HepG2 (cell line): ENCODE measurements around the gene NADK2. TPM values are rescaled to one million over a fixed set of nuclear protein-coding genes. Genes with fewer than 3 reads are reported as not detected.

Experiments used
- ATAC-seq: fragments of 200-7000 bp; cut with Tn5 transposase; 3 replicates; pipeline ENCODE4 v1.9.1; 2020; ENCODE audit warnings: mild to moderate bottlenecking, moderate library complexity
- BruUV-seq: library from RNA; stranded (reverse); fragments of 400-500 nt; replicated peaks from 2 replicates; lab custom pipeline; 2021; lab: Mats Ljungman, UMichigan
- CTCF ChIA-PET: fragments of 300-600 bp; formaldehyde crosslinking; extraction: SDS; loops from one replicate; lab custom pipeline; 2021; ENCODE audit warnings: low total read pairs, inconsistent platforms, low intra/inter-chr PET ratio; lab: Yijun Ruan, JAX
- POLR2A ChIA-PET: fragments of 350-600 bp; sonication (Branson Sonifier 250); formaldehyde crosslinking; loops from one replicate; lab custom pipeline; 2020; ENCODE audit warnings: antibody characterized with exemption, inconsistent platforms; lab: Yijun Ruan, JAX
- DNase-seq: peaks from one replicate; pipeline ENCODE4 v3.0.0-alpha.2; 2015; ENCODE audit warnings: low spot score
- FAIRE-seq: peaks from 3 replicates; lab custom pipeline; 2011; peaks lifted over from hg19 to GRCh38; lab: Jason Lieb, UNC
- H2AFZ ChIP-seq: one replicate; pipeline ENCODE4 v1.6.1; 2011; ENCODE audit warnings: low read length, inconsistent platforms
- H3K27ac ChIP-seq: fragments of 300-600 bp; 3 replicates; pipeline ENCODE4 v1.8.0; 2011; ENCODE audit warnings: mixed run types, mild to moderate bottlenecking, mixed read lengths, low read length, inconsistent platforms; ENCODE audit not compliant: insufficient read depth; ENCODE audit errors: extremely low read length
- H3K27me3 ChIP-seq, 2 experiments: fragments of 200-600 bp in 1 of 2; 2 replicates in 1 of 2; 3 replicates in 1 of 2; pipeline versions ENCODE4 v1.6.0 to v1.8.0; 2011; ENCODE audit warnings: low read length in 2 of 2, mild to moderate bottlenecking in 2 of 2, moderate library complexity in 2 of 2, inconsistent platforms in 1 of 2; ENCODE audit not compliant: insufficient read depth in 2 of 2, control insufficient read depth in 1 of 2
- H3K36me3 ChIP-seq, 2 experiments: fragments of 200-600 bp in 1 of 2; replicated peaks in 1 of 2; 2 replicates in 1 of 2; 3 replicates in 1 of 2; pipeline versions ENCODE4 v1.5.1 to v1.8.0; 2011; ENCODE audit warnings: low read length in 2 of 2, inconsistent platforms in 1 of 2; ENCODE audit not compliant: insufficient read depth in 2 of 2, control insufficient read depth in 1 of 2
- H3K4me1 ChIP-seq: 2 replicates; pipeline ENCODE4 v1.5.1; 2012; ENCODE audit warnings: low read length, inconsistent platforms; ENCODE audit not compliant: insufficient read depth
- H3K4me2 ChIP-seq: 2 replicates; pipeline ENCODE4 v1.6.0; 2011; ENCODE audit warnings: low read depth, low read length, inconsistent platforms
- H3K4me3 ChIP-seq, 3 experiments: fragments of 200-600 bp in 1 of 3; sonication (generic), shearing (Covaris generic) in 1 of 3; replicated peaks in 1 of 3; 2 replicates each; pipeline ENCODE4 v1.5.1; 2011 to 2016; ENCODE audit warnings: low read length in 3 of 3, inconsistent platforms in 2 of 3, low read depth in 2 of 3, mild to moderate bottlenecking in 2 of 3, control low read depth in 1 of 3, mixed read lengths in 1 of 3; ENCODE audit not compliant: insufficient read depth in 1 of 3
- H3K79me2 ChIP-seq: one replicate; pipeline ENCODE4 v1.6.1; 2011; ENCODE audit warnings: low read length, inconsistent platforms; ENCODE audit not compliant: insufficient read depth
- H3K9ac ChIP-seq: 2 replicates; pipeline ENCODE4 v1.6.0; 2011; ENCODE audit warnings: mild to moderate bottlenecking, low read depth, low read length, inconsistent platforms; ENCODE audit not compliant: insufficient read depth
- H3K9me3 ChIP-seq: 2 replicates; pipeline ENCODE4 v1.5.1; 2012; ENCODE audit warnings: mild to moderate bottlenecking, low read length
- H4K20me1 ChIP-seq: 2 replicates; pipeline ENCODE4 v1.6.0; 2011; ENCODE audit warnings: inconsistent platforms, mild to moderate bottlenecking, low read length, moderate library complexity; ENCODE audit not compliant: insufficient read depth
- HNRNPH1 ChIP-seq: fragments of 200-400 bp; formaldehyde crosslinking; optimal IDR thresholded peaks from 2 replicates; pipeline ENCODE3; 2017; ENCODE audit warnings: mild to moderate bottlenecking, low read depth, low read length
- KLF12 ChIP-seq: sonication (generic); formaldehyde crosslinking; IDR thresholded peaks from 2 replicates; pipeline ENCODE4 v1.4.0; 2020; ENCODE audit warnings: missing genetic modification reagents, borderline replicate concordance
- PAWR ChIP-seq: sonication (generic); formaldehyde crosslinking; IDR thresholded peaks from 2 replicates; pipeline ENCODE4 v1.4.0; 2020; ENCODE audit warnings: missing genetic modification reagents, mild to moderate bottlenecking, borderline replicate concordance
- ZBTB7A ChIP-seq: sonication (generic); formaldehyde crosslinking; IDR thresholded peaks from 2 replicates; pipeline ENCODE4 v1.8.0; 2022; ENCODE audit warnings: mild to moderate bottlenecking, missing genetic modification reagents
- ZNF337 ChIP-seq: sonication (generic); formaldehyde crosslinking; IDR thresholded peaks from 2 replicates; pipeline ENCODE4 v1.5.1; 2020; ENCODE audit warnings: missing genetic modification reagents, low read depth, mild to moderate bottlenecking, borderline replicate concordance
- ZNF850 ChIP-seq: sonication (generic); formaldehyde crosslinking; conservative IDR thresholded peaks from 2 replicates; pipeline ENCODE4 v1.9.0; 2021; ENCODE audit warnings: mild to moderate bottlenecking, missing genetic modification reagents
- WGBS: methylation state at CpG from one replicate; pipeline ENCODE4 v1.1.6; 2017; ENCODE audit warnings: low lambda C conversion rate; 5-methylcytosine and 5-hydroxymethylcytosine counted together
- in situ Hi-C: cut with HindIII; loops from 2 replicates; pipeline ENCODE4 v1.10.0; 2017; ENCODE audit warnings: low pct_unique_long_range_greater_than_20kb; ENCODE audit not compliant: extremely low pct_ligation_motif_present
- intact Hi-C: fragments of 100-400 bp; cut with micrococcal nuclease; formaldehyde crosslinking; loops from one replicate; pipeline ENCODE4 v1.10.0; 2022; ENCODE audit not compliant: unreplicated experiment
- polyA plus RNA-seq, 8 experiments: library from polyadenylated mRNA; depleted of rRNA in 3 of 8; stranded (reverse) in 7 of 8; unstranded in 1 of 8; fragments of >200 nt; fragmentation: Illumina TruSeq in 4 of 8; extraction: Trizol in 4 of 8; gene quantifications; 2 replicates each; pipeline versions ENCODE4 v1.2.1 to v1.2.3, GENCODE V29; 2011 to 2016; ENCODE audit warnings: low read depth in 4 of 8, missing spikeins in 1 of 8, mixed read lengths in 1 of 8; ENCODE audit not compliant: insufficient read depth in 1 of 8
- total RNA-seq, 5 experiments: library from RNA; depleted of rRNA; stranded (reverse); fragments of >200 nt; fragmentation: Illumina TruSeq; extraction: Trizol; gene quantifications; 2 replicates each; pipeline ENCODE4 v1.2.3, GENCODE V29; 2016; ENCODE audit warnings: low read depth in 1 of 5
- TF ChIP-seq, protein P1 (sequence below): sonication (generic); formaldehyde crosslinking; IDR thresholded peaks from 2 replicates; pipeline ENCODE4 v1.8.0; 2022; ENCODE audit warnings: missing genetic modification reagents, low read depth, mild to moderate bottlenecking, borderline replicate concordance
- TF ChIP-seq, protein P2 (sequence below): sonication (generic); formaldehyde crosslinking; IDR thresholded peaks from 2 replicates; pipeline ENCODE4 v1.4.0; 2020; ENCODE audit warnings: missing genetic modification reagents, borderline replicate concordance

Gene NADK2
- total and polyA plus RNA-seq, 2 of the 13 experiments (the other 11 are each of a cell fraction or from before 2014, with no cell fraction given): 13.9 to 71.4 TPM

DNA sequence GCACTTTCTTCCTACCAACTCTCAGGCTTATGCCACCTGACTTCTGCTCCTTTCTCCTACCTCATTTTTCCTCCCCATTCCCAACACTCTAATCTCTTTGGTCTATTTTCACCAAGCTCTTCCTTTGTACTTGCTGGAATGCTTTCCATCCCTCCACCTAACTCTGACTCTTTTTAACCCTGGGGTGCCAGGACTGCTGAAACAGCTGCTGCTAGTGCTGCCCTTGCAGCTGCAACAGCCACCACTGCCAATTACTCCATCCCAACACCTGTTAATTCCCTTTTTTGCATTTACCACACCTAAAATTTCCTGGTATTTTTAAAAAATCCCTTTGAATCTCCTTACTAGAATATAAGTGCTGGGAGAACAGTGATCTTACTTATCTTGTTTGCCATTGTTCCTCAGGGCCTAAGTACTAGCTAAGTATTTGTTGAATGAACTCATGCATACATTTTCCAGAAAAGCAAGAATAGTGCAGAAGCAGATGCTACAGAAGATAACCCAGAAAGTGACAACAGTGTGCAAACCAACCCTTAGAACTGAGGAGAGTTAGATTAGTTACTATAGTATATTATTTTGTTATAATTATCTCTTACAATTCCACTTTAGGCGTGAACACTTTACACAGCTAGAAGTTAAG, 11.5 kb downstream of the NADK2 start:
- no peaks in the 10 kb centered on the region for H3K27me3 ChIP-seq
- TF ChIP-seq ZNF337 (CRISPR knock-in tag): no peak
- no peak for TF ChIP-seq HNRNPH1
- no peak for TF ChIP-seq PAWR (CRISPR knock-in tag)
- TF ChIP-seq ZNF850 (CRISPR knock-in tag): no peak
- no peak for TF ChIP-seq KLF12
- TF ChIP-seq ZBTB7A: no peak
- TF ChIP-seq, protein P1, sequence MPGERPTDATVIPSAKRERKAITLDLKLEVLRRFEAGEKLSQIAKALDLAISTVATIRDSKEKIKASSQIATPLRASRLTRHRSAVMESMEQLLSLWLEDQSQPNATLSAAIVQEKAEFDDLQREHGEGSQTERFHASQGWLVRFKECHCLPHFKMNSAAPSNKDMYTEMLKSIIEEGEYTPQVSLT (CRISPR knock-in tag): no peak
- TF ChIP-seq, protein P2, sequence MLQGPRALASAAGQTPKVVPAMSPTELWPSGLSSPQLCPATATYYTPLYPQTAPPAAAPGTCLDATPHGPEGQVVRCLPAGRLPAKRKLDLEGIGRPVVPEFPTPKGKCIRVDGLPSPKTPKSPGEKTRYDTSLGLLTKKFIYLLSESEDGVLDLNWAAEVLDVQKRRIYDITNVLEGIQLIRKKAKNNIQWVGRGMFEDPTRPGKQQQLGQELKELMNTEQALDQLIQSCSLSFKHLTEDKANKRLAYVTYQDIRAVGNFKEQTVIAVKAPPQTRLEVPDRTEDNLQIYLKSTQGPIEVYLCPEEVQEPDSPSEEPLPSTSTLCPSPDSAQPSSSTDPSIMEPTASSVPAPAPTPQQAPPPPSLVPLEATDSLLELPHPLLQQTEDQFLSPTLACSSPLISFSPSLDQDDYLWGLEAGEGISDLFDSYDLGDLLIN (CRISPR knock-in tag): no peak
- TF ChIP-seq, all 625 proteins: peak for 0
- intact Hi-C loops (no loop called here), in situ Hi-C loops (no loop called here)
- FAIRE-seq (no peak), ATAC-seq (no peak; the same call in 2 of the 3 replicates), DNase-seq (no peak)
- Histone ChIP-seq H3K79me2 (peaks cover 42% of the 10 kb centered on the region), H3K9ac (no peak overlapping the region), H3K4me1 (peaks cover 27% of the 10 kb centered on the region), H3K4me2 (no peak overlapping the region), H4K20me1 (no peaks in the 10 kb centered on the region; the same call in 1 of the 2 replicates), H3K27ac (no peak overlapping the region), H3K36me3 (peaks cover 0 to 6% of the 10 kb centered on the region in 2 experiments; a peak in 2 of 5 replicates), H3K4me3 (no peak overlapping the region), H3K9me3 (no peaks in the 10 kb centered on the region), H2AFZ (no peak overlapping the region)
- WGBS: 100% methylated on average over 1 of the region's 1 CpG
- no TSS peak for BruUV-seq
- POLR2A ChIA-PET: interaction anchor here (5.2 kb wide), 1 partner anchor 11 kb away, joined by 68 read pairs; the partner anchor contains the start of gene NADK2
- CTCF ChIA-PET: no interaction called here
